ENCODE results near the gene P3H3. TPM values are rescaled to one million over a fixed set of nuclear protein-coding genes. Genes with fewer than 3 reads are reported as not detected.

The P3H3 gene
- total and polyA plus RNA-seq, 9 of the 15 experiments (the other 6 are each of a cell fraction or from before 2014, with no cell fraction given): 0.03 to 15.0 (median 4.8) TPM

- TF ChIP-seq HNRNPLL (IDR thresholded peaks at IDR 0.05; ENCODE audit: low read depth, low read length, poor library complexity, severe bottlenecking) (no peak), BCLAF1 (IDR thresholded peaks at IDR 0.05; ENCODE audit: borderline replicate concordance in 1 of 2, control insufficient read depth in 1 of 2, low read depth in 2 of 2, low read length in 1 of 2) (no peak), MAFF (IDR thresholded peaks at IDR 0.05; ENCODE audit: low read length) (peak; percentile 55), ZNF778 (CRISPR knock-in tag; IDR thresholded peaks at IDR 0.05) (no peak), MAFK (IDR thresholded peaks at IDR 0.05; ENCODE audit: low read length) (peak; percentile 51), ZNF75A (CRISPR knock-in tag; IDR thresholded peaks at IDR 0.05) (no peak), THRAP3 (IDR thresholded peaks at IDR 0.05; ENCODE audit: borderline replicate concordance) (no peak), ZNF140 (CRISPR knock-in tag; IDR thresholded peaks at IDR 0.05) (no peak), MED1 (CRISPR knock-in tag; IDR thresholded peaks at IDR 0.05; ENCODE audit: borderline replicate concordance) (no peak), OTX1 (CRISPR knock-in tag; IDR thresholded peaks at IDR 0.05) (no peak), ZNF124 (CRISPR knock-in tag; IDR thresholded peaks at IDR 0.05) (no peak)
Measured at GRCh38 chr12:6787309-6787708, 40.9 kb upstream of the P3H3 start (continued).

Measured in K562 (cell line).